Right atrium auricular region (tissue), 2 donors: Measurements from ENCODE around the gene FRMD6. TPM values are rescaled to one million over a fixed set of nuclear protein-coding genes. Genes with fewer than 3 reads are reported as not detected.

ENCODE experiments used
- DNase-seq: peaks from one replicate; pipeline ENCODE4 v3.0.0-alpha.2; 2019; ENCODE audit warnings: low spot score
- H3K27ac ChIP-seq, 2 donors: fragments of 200-600 bp; sonication (generic); 1 replicate in 1 of 2; 2 replicates in 1 of 2; pipeline ENCODE4 v1.5.1; 2016 to 2019
- H3K27me3 ChIP-seq, 2 donors: fragments of 200-600 bp; sonication (generic); one replicate each; pipeline versions ENCODE4 v1.5.1 to v1.6.0; 2017 to 2019
- H3K36me3 ChIP-seq: fragments of 200-600 bp; sonication (generic); one replicate; pipeline ENCODE4 v1.5.1; 2016
- H3K4me1 ChIP-seq, 2 donors: fragments of 200-600 bp; sonication (generic); one replicate each; pipeline versions ENCODE4 v1.5.1 to v1.6.0; 2017 to 2019
- H3K4me3 ChIP-seq, 2 donors: fragments of 200-600 bp; sonication (generic); 1 replicate in 1 of 2; 2 replicates in 1 of 2; pipeline ENCODE4 v1.5.1; 2017 to 2019; ENCODE audit warnings: mild to moderate bottlenecking in 1 of 2, moderate library complexity in 1 of 2
- H3K9me3 ChIP-seq, 2 donors: fragments of 200-600 bp; sonication (generic); one replicate each; pipeline ENCODE4 v1.5.1; 2019
- CTCF ChIP-seq, 2 donors: fragments of 200-600 bp; sonication (generic); IDR thresholded peaks; one replicate each; pipeline ENCODE4 v1.5.1; 2019; ENCODE audit warnings: antibody characterized with exemption in 2 of 2
- total RNA-seq, 2 donors: library from RNA; depleted of rRNA; stranded (reverse); fragments of >200 nt; gene quantifications; one replicate each; pipeline ENCODE4 v1.1.0, GENCODE V29; 2016

The FRMD6 gene
- total RNA-seq, 2 donors from 2014 or later: 7.2 to 7.9 TPM

GRCh38 chr14:51730098-51730497 lies 78.4 kb downstream of the FRMD6 start:
- DNase-seq: no peak
- Histone ChIP-seq H3K36me3 (peaks cover 16% of the 10 kb centered on the region), H3K4me3 (no peak overlapping the region), H3K9me3 (no peaks in the 10 kb centered on the region), H3K27ac (no peak overlapping the region), H3K4me1 (no peaks in the 10 kb centered on the region), H3K27me3 (no peaks in the 10 kb centered on the region)
- no peak for TF ChIP-seq CTCF (IDR thresholded peaks at IDR 0.05)

GRCh38 chr14:51730684-51731083 lies 79.0 kb downstream of the FRMD6 start:
- Histone ChIP-seq H3K27me3 (no peaks in the 10 kb centered on the region), H3K27ac (no peak overlapping the region), H3K36me3 (peaks cover 10% of the 10 kb centered on the region), H3K4me1 (no peaks in the 10 kb centered on the region), H3K9me3 (no peaks in the 10 kb centered on the region), H3K4me3 (no peak overlapping the region)
- no peak for DNase-seq
- no peak for TF ChIP-seq CTCF (IDR thresholded peaks at IDR 0.05)

GRCh38 chr14:51732494-51733112 lies 80.9 kb downstream of the FRMD6 start:
- H3K27me3 ChIP-seq: no peaks in the 10 kb centered on the region
- H3K4me1 ChIP-seq: no peaks in the 10 kb centered on the region
- H3K36me3 ChIP-seq: peaks cover 5% of the 10 kb centered on the region
- TF ChIP-seq CTCF (IDR thresholded peaks at IDR 0.05): no peak
- DNase-seq: no peak
- H3K9me3 ChIP-seq: no peaks in the 10 kb centered on the region
- no peak overlapping the region for H3K4me3 ChIP-seq
- H3K27ac ChIP-seq: no peak overlapping the region

GRCh38 chr14:51733147-51733546 lies 81.4 kb downstream of the FRMD6 start:
- no peaks in the 10 kb centered on the region for H3K27me3 ChIP-seq
- DNase-seq: no peak
- no peaks in the 10 kb centered on the region for H3K4me1 ChIP-seq
- H3K9me3 ChIP-seq: no peaks in the 10 kb centered on the region
- TF ChIP-seq CTCF (IDR thresholded peaks at IDR 0.05): no peak
- H3K36me3 ChIP-seq: peaks cover 3% of the 10 kb centered on the region
- H3K4me3 ChIP-seq: no peak overlapping the region
- no peak overlapping the region for H3K27ac ChIP-seq

- no peaks in the 10 kb centered on the region for H3K27me3 ChIP-seq
- H3K27ac ChIP-seq: no peak overlapping the region
- no peak for TF ChIP-seq CTCF (IDR thresholded peaks at IDR 0.05)
- H3K36me3 ChIP-seq: no peaks in the 10 kb centered on the region
- H3K9me3 ChIP-seq: no peaks in the 10 kb centered on the region
- no peak for DNase-seq
- no peak overlapping the region for H3K4me3 ChIP-seq
- H3K4me1 ChIP-seq: no peaks in the 10 kb centered on the region
Observed at GRCh38 chr14:51735851-51736250, 84.1 kb downstream of the FRMD6 start.

- DNase-seq: no peak
- Histone ChIP-seq H3K27ac (no peak overlapping the region), H3K36me3 (no peaks in the 10 kb centered on the region), H3K9me3 (no peaks in the 10 kb centered on the region), H3K4me3 (no peak overlapping the region), H3K27me3 (no peaks in the 10 kb centered on the region), H3K4me1 (no peaks in the 10 kb centered on the region)
- no peak for TF ChIP-seq CTCF (IDR thresholded peaks at IDR 0.05)
Observed at GRCh38 chr14:51738754-51739153, 87.0 kb downstream of the FRMD6 start.
